ENCODE results near the gene OR56B1. TPM values are rescaled to one million over a fixed set of nuclear protein-coding genes. Genes with fewer than 3 reads are reported as not detected.

OR56B1 gene
- total RNA-seq, 5 donors from 2014 or later (not counting 1 experiment from before 2014, with no cell fraction given), result 0.20 to 0.78 (median 0.37) TPM

- no peaks in the 10 kb centered on the region for H3K27me3 Mint-ChIP-seq
- H3K27ac Mint-ChIP-seq, result no peak overlapping the region
- H3K36me3 Mint-ChIP-seq, result peaks cover 18% of the 10 kb centered on the region
- Histone ChIP-seq H3K4me3 (ENCODE audit: control insufficient read depth in 1 of 2, extremely low read depth in 1 of 2, low read length in 1 of 2) (no peak overlapping the region), H3K4me1 (ENCODE audit: control insufficient read depth in 1 of 2, extremely low read depth in 1 of 2, insufficient read depth in 2 of 2, low read length in 2 of 2) (no peaks in the 10 kb centered on the region), H3K27me3 (replicated peaks in 1 of 2; ENCODE audit: control insufficient read depth in 2 of 2, extremely low read depth in 1 of 2, insufficient read depth in 2 of 2, low read length in 1 of 2) (no peaks in the 10 kb centered on the region), H3K36me3 (ENCODE audit: control insufficient read depth in 2 of 2, extremely low read depth in 1 of 2, insufficient read depth in 1 of 2, low read length in 1 of 2) (no peaks in the 10 kb centered on the region), H3K27ac (ENCODE audit: low read length) (no peak overlapping the region), H3K9me3 (no peaks in the 10 kb centered on the region)
- WGBS (ENCODE audit: insufficient coverage), result no CpG with 5 or more reads among the region's 3 CpGs
- DNase-seq (no peak), ATAC-seq (replicated peaks in 1 of 4) (peak in 1 of 4 experiments; percentile 23)
- CTCF ChIA-PET, result no interaction called here
- H3K9me3 Mint-ChIP-seq, result peaks cover 0 to 9% (median 4%) of the 10 kb centered on the region in 3 donors
- no peaks in the 10 kb centered on the region for H3K4me1 Mint-ChIP-seq
- POLR2A ChIA-PET, result interaction anchor here (0.6 kb wide), 2 partner anchors 20 to 21 kb away, joined by 3 to 5 read pairs; no protein-coding TSS in a partner anchor
- no peak overlapping the region for H3K4me3 Mint-ChIP-seq
Measured at GRCh38 chr11:5719703-5720495, 16.3 kb upstream of the OR56B1 start.

- Mint-ChIP-seq H3K36me3 (peaks cover 24% of the 10 kb centered on the region), H3K27me3 (no peaks in the 10 kb centered on the region), H3K4me1 (no peaks in the 10 kb centered on the region), H3K4me3 (no peak overlapping the region), H3K27ac (no peak overlapping the region), H3K9me3 (peaks cover 0 to 9% (median 4%) of the 10 kb centered on the region in 3 donors)
- ChIA-PET POLR2A (no interaction called here), CTCF (no interaction called here)
- ATAC-seq (replicated peaks in 1 of 4) (no peak), DNase-seq (no peak)
- Histone ChIP-seq H3K4me3 (ENCODE audit: control insufficient read depth in 1 of 2, extremely low read depth in 1 of 2, low read length in 1 of 2) (no peak overlapping the region), H3K27me3 (replicated peaks in 1 of 2; ENCODE audit: control insufficient read depth in 2 of 2, extremely low read depth in 1 of 2, insufficient read depth in 2 of 2, low read length in 1 of 2) (peaks cover 0 to 5% of the 10 kb centered on the region in 2 experiments), H3K4me1 (ENCODE audit: control insufficient read depth in 1 of 2, extremely low read depth in 1 of 2, insufficient read depth in 2 of 2, low read length in 2 of 2) (no peaks in the 10 kb centered on the region), H3K36me3 (ENCODE audit: control insufficient read depth in 2 of 2, extremely low read depth in 1 of 2, insufficient read depth in 1 of 2, low read length in 1 of 2) (no peaks in the 10 kb centered on the region), H3K27ac (ENCODE audit: low read length) (no peak overlapping the region), H3K9me3 (no peaks in the 10 kb centered on the region)
- WGBS (ENCODE audit: insufficient coverage), result 80% methylated on average over 1 of the region's 2 CpGs
Measured at GRCh38 chr11:5722622-5723021, 13.6 kb upstream of the OR56B1 start.

GRCh38 chr11:5726351-5726750 lies 9.9 kb upstream of the OR56B1 start:
- no peaks in the 10 kb centered on the region for H3K36me3 ChIP-seq (ENCODE audit: control insufficient read depth in 2 of 2, extremely low read depth in 1 of 2, insufficient read depth in 1 of 2, low read length in 1 of 2)
- H3K4me3 ChIP-seq (ENCODE audit: control insufficient read depth in 1 of 2, extremely low read depth in 1 of 2, low read length in 1 of 2), result no peak overlapping the region
- CTCF ChIA-PET, result no interaction called here
- peaks cover 0 to 5% of the 10 kb centered on the region in 2 experiments for H3K27me3 ChIP-seq (replicated peaks in 1 of 2; ENCODE audit: control insufficient read depth in 2 of 2, extremely low read depth in 1 of 2, insufficient read depth in 2 of 2, low read length in 1 of 2)
- 91% methylated on average over 1 of the region's 1 CpG for WGBS (ENCODE audit: insufficient coverage)
- no peak overlapping the region for H3K27ac ChIP-seq (ENCODE audit: low read length)
- Mint-ChIP-seq H3K4me1 (no peaks in the 10 kb centered on the region), H3K36me3 (peaks cover 21% of the 10 kb centered on the region), H3K4me3 (no peak overlapping the region), H3K27ac (no peak overlapping the region), H3K27me3 (peaks cover 0 to 3% of the 10 kb centered on the region in 2 donors), H3K9me3 (no peaks in the 10 kb centered on the region)
- POLR2A ChIA-PET, result no interaction called here
- H3K4me1 ChIP-seq (ENCODE audit: control insufficient read depth in 1 of 2, extremely low read depth in 1 of 2, insufficient read depth in 2 of 2, low read length in 2 of 2), result no peaks in the 10 kb centered on the region
- no peak for DNase-seq
- H3K9me3 ChIP-seq, result no peaks in the 10 kb centered on the region
- ATAC-seq (replicated peaks in 1 of 4), result no peak

GRCh38 chr11:5727691-5728090 lies 8.6 kb upstream of the OR56B1 start:
- H3K36me3 ChIP-seq (ENCODE audit: control insufficient read depth in 2 of 2, extremely low read depth in 1 of 2, insufficient read depth in 1 of 2, low read length in 1 of 2), result no peaks in the 10 kb centered on the region
- H3K4me3 ChIP-seq (ENCODE audit: control insufficient read depth in 1 of 2, extremely low read depth in 1 of 2, low read length in 1 of 2), result no peak overlapping the region
- Mint-ChIP-seq H3K36me3 (peaks cover 18% of the 10 kb centered on the region), H3K27ac (no peak overlapping the region), H3K4me3 (no peak overlapping the region), H3K9me3 (no peaks in the 10 kb centered on the region), H3K4me1 (no peaks in the 10 kb centered on the region), H3K27me3 (peaks cover 0 to 3% of the 10 kb centered on the region in 2 donors)
- no peak for ATAC-seq (replicated peaks in 1 of 4)
- ChIA-PET POLR2A (no interaction called here), CTCF (no interaction called here)
- H3K9me3 ChIP-seq, result no peaks in the 10 kb centered on the region
- no CpG with 5 or more reads among the region's 1 CpG for WGBS (ENCODE audit: insufficient coverage)
- peaks cover 0 to 5% of the 10 kb centered on the region in 2 experiments for H3K27me3 ChIP-seq (replicated peaks in 1 of 2; ENCODE audit: control insufficient read depth in 2 of 2, extremely low read depth in 1 of 2, insufficient read depth in 2 of 2, low read length in 1 of 2)
- no peak overlapping the region for H3K27ac ChIP-seq (ENCODE audit: low read length)
- no peaks in the 10 kb centered on the region for H3K4me1 ChIP-seq (ENCODE audit: control insufficient read depth in 1 of 2, extremely low read depth in 1 of 2, insufficient read depth in 2 of 2, low read length in 2 of 2)
- no peak for DNase-seq

DNA sequence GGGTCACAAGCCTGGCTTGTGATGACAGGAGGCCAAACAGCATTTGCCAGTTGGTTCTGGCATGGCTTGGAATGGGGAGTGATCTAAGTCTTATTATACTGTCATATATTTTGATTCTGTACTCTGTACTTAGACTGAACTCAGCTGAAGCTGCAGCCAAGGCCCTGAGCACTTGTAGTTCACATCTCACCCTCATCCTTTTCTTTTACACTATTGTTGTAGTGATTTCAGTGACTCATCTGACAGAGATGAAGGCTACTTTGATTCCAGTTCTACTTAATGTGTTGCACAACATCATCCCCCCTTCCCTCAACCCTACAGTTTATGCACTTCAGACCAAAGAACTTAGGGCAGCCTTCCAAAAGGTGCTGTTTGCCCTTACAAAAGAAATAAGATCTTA lies 843 bp downstream of the OR56B1 start:
- H3K4me1 ChIP-seq (ENCODE audit: control insufficient read depth in 1 of 2, extremely low read depth in 1 of 2, insufficient read depth in 2 of 2, low read length in 2 of 2), result no peaks in the 10 kb centered on the region
- no peak for DNase-seq
- Mint-ChIP-seq H3K36me3 (peaks cover 45% of the 10 kb centered on the region), H3K27ac (no peak overlapping the region), H3K27me3 (peaks cover 12 to 13% of the 10 kb centered on the region in 2 donors), H3K4me1 (no peaks in the 10 kb centered on the region), H3K4me3 (no peak overlapping the region), H3K9me3 (peaks cover 18 to 23% (median 22%) of the 10 kb centered on the region in 3 donors)
- no peak for ATAC-seq (replicated peaks in 1 of 4)
- H3K36me3 ChIP-seq (ENCODE audit: control insufficient read depth in 2 of 2, extremely low read depth in 1 of 2, insufficient read depth in 1 of 2, low read length in 1 of 2), result no peaks in the 10 kb centered on the region
- POLR2A ChIA-PET, result no interaction called here
- CTCF ChIA-PET, result no interaction called here
- H3K9me3 ChIP-seq, result no peaks in the 10 kb centered on the region
- no peaks in the 10 kb centered on the region for H3K27me3 ChIP-seq (replicated peaks in 1 of 2; ENCODE audit: control insufficient read depth in 2 of 2, extremely low read depth in 1 of 2, insufficient read depth in 2 of 2, low read length in 1 of 2)
- H3K4me3 ChIP-seq (ENCODE audit: control insufficient read depth in 1 of 2, extremely low read depth in 1 of 2, low read length in 1 of 2), result no peak overlapping the region
- no peak overlapping the region for H3K27ac ChIP-seq (ENCODE audit: low read length)

DNA sequence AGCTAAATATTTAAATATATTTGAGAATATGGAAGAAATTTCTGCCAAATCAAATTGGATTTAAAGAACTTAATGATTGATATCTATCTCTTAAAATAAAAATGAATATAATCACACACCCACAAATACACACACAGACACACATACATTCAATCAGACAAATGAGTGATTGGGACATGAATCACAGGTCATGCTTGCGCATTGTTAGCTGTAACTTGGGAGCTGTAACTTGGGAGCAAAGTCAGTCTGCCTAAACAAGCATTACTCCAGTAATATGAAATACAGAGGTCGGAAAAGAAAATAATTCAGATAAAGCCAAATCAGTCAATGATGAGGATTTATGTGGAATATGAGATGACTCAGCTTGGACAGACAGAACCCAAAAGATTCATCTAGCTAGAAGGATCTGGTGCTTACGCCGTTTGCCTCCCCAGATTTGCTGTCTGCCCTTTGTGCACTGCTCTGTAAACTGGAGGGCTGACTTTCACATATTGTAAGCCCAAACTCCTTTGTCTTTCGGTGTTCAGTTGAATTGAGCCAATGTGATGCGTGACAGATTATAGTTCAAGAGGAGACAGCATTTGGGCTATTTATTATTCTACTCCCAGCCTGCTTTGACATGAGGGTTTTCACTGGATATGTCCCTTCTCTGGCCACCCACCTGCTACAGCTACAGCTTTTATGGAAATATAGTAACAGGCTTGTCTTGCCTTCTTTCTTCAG lies 1.6 kb downstream of the OR56B1 start:
- Mint-ChIP-seq H3K9me3 (peaks cover 21 to 30% (median 28%) of the 10 kb centered on the region in 3 donors), H3K4me3 (no peak overlapping the region), H3K4me1 (no peaks in the 10 kb centered on the region), H3K27ac (no peak overlapping the region), H3K36me3 (peaks cover 48% of the 10 kb centered on the region), H3K27me3 (peaks cover 12 to 15% of the 10 kb centered on the region in 2 donors)
- ATAC-seq (replicated peaks in 1 of 4), result no peak
- no peak for DNase-seq
- Histone ChIP-seq H3K4me1 (ENCODE audit: control insufficient read depth in 1 of 2, extremely low read depth in 1 of 2, insufficient read depth in 2 of 2, low read length in 2 of 2) (no peaks in the 10 kb centered on the region), H3K4me3 (ENCODE audit: control insufficient read depth in 1 of 2, extremely low read depth in 1 of 2, low read length in 1 of 2) (no peak overlapping the region), H3K36me3 (ENCODE audit: control insufficient read depth in 2 of 2, extremely low read depth in 1 of 2, insufficient read depth in 1 of 2, low read length in 1 of 2) (no peaks in the 10 kb centered on the region), H3K27ac (ENCODE audit: low read length) (no peak overlapping the region), H3K27me3 (replicated peaks in 1 of 2; ENCODE audit: control insufficient read depth in 2 of 2, extremely low read depth in 1 of 2, insufficient read depth in 2 of 2, low read length in 1 of 2) (no peaks in the 10 kb centered on the region), H3K9me3 (no peaks in the 10 kb centered on the region)
- WGBS (ENCODE audit: insufficient coverage), result no CpG with 5 or more reads among the region's 6 CpGs
- POLR2A ChIA-PET, result no interaction called here
- CTCF ChIA-PET, result no interaction called here

Measured in T-cell (primary cell).